ENCODE data around the gene SDC3.

Gene SDC3

GRCh38 chr1:30929135-30929889, 20.8 kb upstream of the SDC3 start:
- Histone ChIP-seq H3K4me1 (ENCODE audit: insufficient read depth, low read length) (no peaks in the 10 kb centered on the region), H3K9ac (ENCODE audit: low read depth, low read length) (no peak overlapping the region), H3K27me3 (ENCODE audit: insufficient read depth, low read length, poor library complexity) (no peaks in the 10 kb centered on the region), H3K27ac (ENCODE audit: low read length) (no peak overlapping the region), H2AFZ (ENCODE audit: low read depth, low read length) (no peak overlapping the region), H3K4me2 (ENCODE audit: insufficient read depth, low read length) (no peak overlapping the region), H3K4me3 (ENCODE audit: low read depth in 1 of 2, low read length in 2 of 2) (no peak overlapping the region), H3K36me3 (ENCODE audit: insufficient read depth, low read length) (peaks cover 21% of the 10 kb centered on the region), H4K20me1 (ENCODE audit: insufficient read depth, low read length) (peaks cover 26% of the 10 kb centered on the region), H3K9me3 (ENCODE audit: insufficient read depth, low read length, severe bottlenecking) (no peaks in the 10 kb centered on the region), H3K79me2 (ENCODE audit: insufficient read depth, low read length) (no peaks in the 10 kb centered on the region)
- DNase-seq (peak; percentile 65), ATAC-seq (ENCODE audit: insufficient read depth, low read depth) (peak; percentile 77)
- TF ChIP-seq CTCF (IDR thresholded peaks at IDR 0.05; ENCODE audit: borderline replicate concordance, extremely low read depth, low read length, poor library complexity, severe bottlenecking) (peak; percentile 83), EZH2 (IDR thresholded peaks at IDR 0.05; ENCODE audit: borderline replicate concordance, low read depth, low read length, severe bottlenecking) (no peak)

- no peak overlapping the region for H3K4me3 ChIP-seq (ENCODE audit: low read depth in 1 of 2, low read length in 2 of 2)
- H3K4me1 ChIP-seq (ENCODE audit: insufficient read depth, low read length), result no peaks in the 10 kb centered on the region
- H3K9me3 ChIP-seq (ENCODE audit: insufficient read depth, low read length, severe bottlenecking), result no peaks in the 10 kb centered on the region
- peaks cover 16% of the 10 kb centered on the region for H3K36me3 ChIP-seq (ENCODE audit: insufficient read depth, low read length)
- no peak overlapping the region for H2AFZ ChIP-seq (ENCODE audit: low read depth, low read length)
- H3K27me3 ChIP-seq (ENCODE audit: insufficient read depth, low read length, poor library complexity), result no peaks in the 10 kb centered on the region
- no peak overlapping the region for H3K27ac ChIP-seq (ENCODE audit: low read length)
- ATAC-seq (ENCODE audit: insufficient read depth, low read depth), result no peak
- H3K79me2 ChIP-seq (ENCODE audit: insufficient read depth, low read length), result no peaks in the 10 kb centered on the region
- H4K20me1 ChIP-seq (ENCODE audit: insufficient read depth, low read length), result peaks cover 21% of the 10 kb centered on the region
- no peak overlapping the region for H3K9ac ChIP-seq (ENCODE audit: low read depth, low read length)
- TF ChIP-seq CTCF (IDR thresholded peaks at IDR 0.05; ENCODE audit: borderline replicate concordance, extremely low read depth, low read length, poor library complexity, severe bottlenecking), result no peak
- no peak for TF ChIP-seq EZH2 (IDR thresholded peaks at IDR 0.05; ENCODE audit: borderline replicate concordance, low read depth, low read length, severe bottlenecking)
- no peak for DNase-seq
- no peak overlapping the region for H3K4me2 ChIP-seq (ENCODE audit: insufficient read depth, low read length)
Observed at GRCh38 chr1:30928789-30929134, 20.2 kb upstream of the SDC3 start.

GRCh38 chr1:30928171-30928570, 19.6 kb upstream of the SDC3 start:
- peaks cover 17% of the 10 kb centered on the region for H4K20me1 ChIP-seq (ENCODE audit: insufficient read depth, low read length)
- H3K4me2 ChIP-seq (ENCODE audit: insufficient read depth, low read length), result no peak overlapping the region
- TF ChIP-seq EZH2 (IDR thresholded peaks at IDR 0.05; ENCODE audit: borderline replicate concordance, low read depth, low read length, severe bottlenecking) (no peak), CTCF (IDR thresholded peaks at IDR 0.05; ENCODE audit: borderline replicate concordance, extremely low read depth, low read length, poor library complexity, severe bottlenecking) (no peak)
- no peaks in the 10 kb centered on the region for H3K4me1 ChIP-seq (ENCODE audit: insufficient read depth, low read length)
- H3K4me3 ChIP-seq (ENCODE audit: low read depth in 1 of 2, low read length in 2 of 2), result no peak overlapping the region
- H3K9ac ChIP-seq (ENCODE audit: low read depth, low read length), result no peak overlapping the region
- H3K79me2 ChIP-seq (ENCODE audit: insufficient read depth, low read length), result no peaks in the 10 kb centered on the region
- no peak overlapping the region for H2AFZ ChIP-seq (ENCODE audit: low read depth, low read length)
- H3K27ac ChIP-seq (ENCODE audit: low read length), result no peak overlapping the region
- H3K9me3 ChIP-seq (ENCODE audit: insufficient read depth, low read length, severe bottlenecking), result no peaks in the 10 kb centered on the region
- H3K36me3 ChIP-seq (ENCODE audit: insufficient read depth, low read length), result peaks cover 10% of the 10 kb centered on the region
- no peak for DNase-seq
- ATAC-seq (ENCODE audit: insufficient read depth, low read depth), result no peak
- no peaks in the 10 kb centered on the region for H3K27me3 ChIP-seq (ENCODE audit: insufficient read depth, low read length, poor library complexity)
